Prostate gland (tissue), 2 donors: Measurements from ENCODE around the gene TRAF3IP3. TPM values are rescaled to one million over a fixed set of nuclear protein-coding genes. Genes with fewer than 3 reads are reported as not detected.

Experiments
- DNase-seq: peaks from one replicate; pipeline ENCODE4 v3.0.0-alpha.2; 2019; ENCODE audit warnings: low spot score
- H3K27ac ChIP-seq, 2 donors: fragments of 200-600 bp; sonication (generic); 2 replicates each; pipeline ENCODE4 v1.5.1; 2017 to 2019
- H3K27me3 ChIP-seq: fragments of 200-600 bp; sonication (generic); replicated peaks from 2 replicates; pipeline ENCODE4 v1.5.1; 2019; ENCODE audit not compliant: insufficient read depth
- H3K36me3 ChIP-seq, 2 donors: fragments of 200-600 bp; sonication (generic); 1 replicate in 1 of 2; 2 replicates in 1 of 2; pipeline versions ENCODE4 v1.5.1 to v1.8.1; 2017 to 2019
- H3K4me1 ChIP-seq: fragments of 200-600 bp; sonication (generic); replicated peaks from 2 replicates; pipeline ENCODE4 v1.5.1; 2019
- H3K4me3 ChIP-seq, 2 donors: fragments of 200-600 bp; sonication (generic); 2 replicates each; pipeline ENCODE4 v1.5.1; 2017 to 2019
- H3K9me3 ChIP-seq: fragments of 200-600 bp; sonication (generic); 2 replicates; pipeline ENCODE4 v1.5.1; 2017
- POLR2A ChIP-seq: fragments of 450-650 bp; IDR thresholded peaks from one replicate; pipeline ENCODE4 v1.6.1; 2016; ENCODE audit warnings: antibody characterized with exemption, mild to moderate bottlenecking
- POLR2AphosphoS5 ChIP-seq: sonication (generic); formaldehyde crosslinking; IDR thresholded peaks from one replicate; pipeline ENCODE4 v1.6.1; 2017; ENCODE audit warnings: antibody characterized with exemption
- WGBS: methylation state at CpG from one replicate; pipeline ENCODE4 v1.1.5; 2018; 5-methylcytosine and 5-hydroxymethylcytosine counted together
- intact Hi-C: fragments of 100-400 bp; cut with DNase I; formaldehyde crosslinking; loops from one replicate; pipeline ENCODE4 v1.14.2; 2022
- total RNA-seq, 2 donors: library from RNA; depleted of rRNA; stranded (reverse); fragments of >200 nt; gene quantifications; one replicate each; pipeline ENCODE4 v1.1.0, GENCODE V29; 2016
- TF ChIP-seq, protein P1 (sequence below), 4 experiments: fragments of 200-600 bp in 2 of 4; fragments of 450-650 bp in 2 of 4; sonication (generic) in 2 of 4; IDR thresholded peaks; 1 replicate in 3 of 4; 2 replicates in 1 of 4; pipeline ENCODE4 v1.5.1; 2016 to 2019; ENCODE audit warnings: antibody characterized with exemption in 4 of 4, mild to moderate bottlenecking in 2 of 4, moderate library complexity in 2 of 4

Gene TRAF3IP3
- total RNA-seq, 2 donors from 2014 or later = 0.73 to 1.6 TPM

DNA sequence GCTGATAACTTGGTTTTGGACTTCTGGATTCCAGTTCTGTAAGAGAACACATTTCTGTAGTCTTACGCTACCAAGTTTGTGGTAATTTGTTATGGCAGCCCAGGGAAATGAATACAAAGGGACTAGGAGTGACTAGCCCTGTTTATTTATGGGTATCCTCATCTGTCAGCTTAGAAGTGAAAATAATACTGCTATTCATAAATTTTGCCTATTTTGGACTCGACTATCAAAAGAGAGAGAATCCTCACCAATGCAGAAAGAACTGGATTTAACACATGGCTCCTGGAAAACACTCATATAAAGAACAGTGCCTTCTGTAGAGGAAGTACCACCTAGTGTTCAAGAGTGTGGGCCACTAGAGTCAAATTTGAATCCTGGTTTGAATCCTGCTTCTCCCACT lies 28.6 kb upstream of the TRAF3IP3 start:
- Histone ChIP-seq H3K27me3 (no peaks in the 10 kb centered on the region), H3K9me3 (no peaks in the 10 kb centered on the region), H3K4me3 (no peak overlapping the region), H3K27ac (no peak overlapping the region), H3K36me3 (no peaks in the 10 kb centered on the region), H3K4me1 (no peaks in the 10 kb centered on the region)
- no peak for DNase-seq
- TF ChIP-seq POLR2A (no peak), POLR2AphosphoS5 (no peak)
- TF ChIP-seq, protein P1, sequence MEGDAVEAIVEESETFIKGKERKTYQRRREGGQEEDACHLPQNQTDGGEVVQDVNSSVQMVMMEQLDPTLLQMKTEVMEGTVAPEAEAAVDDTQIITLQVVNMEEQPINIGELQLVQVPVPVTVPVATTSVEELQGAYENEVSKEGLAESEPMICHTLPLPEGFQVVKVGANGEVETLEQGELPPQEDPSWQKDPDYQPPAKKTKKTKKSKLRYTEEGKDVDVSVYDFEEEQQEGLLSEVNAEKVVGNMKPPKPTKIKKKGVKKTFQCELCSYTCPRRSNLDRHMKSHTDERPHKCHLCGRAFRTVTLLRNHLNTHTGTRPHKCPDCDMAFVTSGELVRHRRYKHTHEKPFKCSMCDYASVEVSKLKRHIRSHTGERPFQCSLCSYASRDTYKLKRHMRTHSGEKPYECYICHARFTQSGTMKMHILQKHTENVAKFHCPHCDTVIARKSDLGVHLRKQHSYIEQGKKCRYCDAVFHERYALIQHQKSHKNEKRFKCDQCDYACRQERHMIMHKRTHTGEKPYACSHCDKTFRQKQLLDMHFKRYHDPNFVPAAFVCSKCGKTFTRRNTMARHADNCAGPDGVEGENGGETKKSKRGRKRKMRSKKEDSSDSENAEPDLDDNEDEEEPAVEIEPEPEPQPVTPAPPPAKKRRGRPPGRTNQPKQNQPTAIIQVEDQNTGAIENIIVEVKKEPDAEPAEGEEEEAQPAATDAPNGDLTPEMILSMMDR (IDR thresholded peaks at IDR 0.05) = no peak
- WGBS = 79% methylated on average over 2 of the region's 2 CpGs
- intact Hi-C loops = no loop called here

DNA sequence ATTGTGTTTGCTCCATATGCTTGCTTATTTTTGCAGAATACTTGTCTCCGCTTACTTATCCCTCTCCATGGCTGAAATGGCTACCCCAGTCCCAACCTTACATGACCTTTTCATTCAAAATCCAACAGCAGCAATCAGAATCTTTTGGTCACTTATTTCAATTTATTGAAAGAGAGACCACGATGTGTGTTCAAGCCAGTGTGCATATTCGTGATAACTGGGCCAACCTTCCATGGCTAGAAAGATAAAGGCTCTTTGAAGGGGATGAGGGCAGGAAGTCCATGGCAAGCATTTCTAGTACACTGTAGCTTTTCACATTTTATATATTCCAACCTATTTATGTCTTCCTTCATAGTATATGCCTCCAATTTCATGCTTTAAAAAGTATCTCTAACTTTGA lies 28.1 kb upstream of the TRAF3IP3 start:
- 90% methylated on average over 3 of the region's 3 CpGs for WGBS
- H3K4me1 ChIP-seq = no peaks in the 10 kb centered on the region
- intact Hi-C loops = no loop called here

DNA sequence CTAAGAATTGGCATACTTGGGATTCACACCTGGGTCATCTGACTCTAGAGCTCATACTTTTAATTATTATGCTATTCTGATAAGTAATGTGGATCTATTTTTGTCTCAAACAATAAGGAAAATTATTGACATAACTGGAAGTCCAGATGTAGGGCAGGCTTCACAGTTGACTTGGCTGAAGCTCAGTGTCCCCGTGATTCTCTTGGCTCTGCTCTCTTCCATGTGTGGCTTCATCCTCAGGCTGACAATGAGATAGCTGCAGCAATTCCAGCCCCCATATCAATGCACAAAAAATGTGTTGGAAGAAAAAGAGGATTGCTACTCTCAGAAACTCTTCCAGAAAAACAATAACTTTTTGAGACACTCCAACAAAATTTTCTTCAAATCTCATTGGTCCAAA lies 27.4 kb upstream of the TRAF3IP3 start:
- Histone ChIP-seq H3K27ac (no peak overlapping the region), H3K27me3 (no peaks in the 10 kb centered on the region), H3K36me3 (no peaks in the 10 kb centered on the region), H3K9me3 (no peaks in the 10 kb centered on the region), H3K4me1 (no peaks in the 10 kb centered on the region), H3K4me3 (no peak overlapping the region)
- 48% methylated on average over 1 of the region's 1 CpG for WGBS
- no peak for DNase-seq
- intact Hi-C loops = no loop called here
- TF ChIP-seq POLR2A (no peak), POLR2AphosphoS5 (no peak)
- TF ChIP-seq, protein P1 (IDR thresholded peaks at IDR 0.05) = no peak

More for the DNA sequence above, 28.1 kb upstream of the TRAF3IP3 start:
- no peak overlapping the region for H3K27ac ChIP-seq
- H3K9me3 ChIP-seq = no peaks in the 10 kb centered on the region
- no peaks in the 10 kb centered on the region for H3K36me3 ChIP-seq
- TF ChIP-seq POLR2AphosphoS5 (no peak), POLR2A (no peak)
- TF ChIP-seq, protein P1 (IDR thresholded peaks at IDR 0.05) = no peak
- H3K27me3 ChIP-seq = no peaks in the 10 kb centered on the region
- no peak overlapping the region for H3K4me3 ChIP-seq
- DNase-seq = no peak

DNA sequence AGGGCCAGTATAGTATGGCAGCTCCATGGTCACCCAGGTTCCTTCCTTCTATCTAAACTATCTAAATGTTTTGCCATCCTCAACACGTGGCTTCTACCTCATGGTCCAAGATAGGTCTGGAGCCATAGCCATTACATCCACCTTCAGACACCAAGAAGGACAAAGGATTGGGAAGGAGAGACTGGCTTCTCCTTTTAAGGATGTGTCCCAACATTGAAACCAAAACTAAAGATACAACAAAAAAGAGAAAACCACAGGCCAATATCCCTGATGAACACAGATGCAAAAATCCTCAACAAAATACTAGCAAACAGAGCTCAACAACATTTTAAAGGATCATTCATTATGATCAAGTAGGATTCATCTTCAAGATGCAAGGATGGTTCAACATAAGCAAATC lies 26.4 kb upstream of the TRAF3IP3 start:
- no peak for DNase-seq
- H3K4me1 ChIP-seq = no peaks in the 10 kb centered on the region
- no peak overlapping the region for H3K27ac ChIP-seq
- 67% methylated on average over 1 of the region's 1 CpG for WGBS
- TF ChIP-seq POLR2AphosphoS5 (no peak), POLR2A (no peak)
- TF ChIP-seq, protein P1 (IDR thresholded peaks at IDR 0.05) = no peak
- no peak overlapping the region for H3K4me3 ChIP-seq
- H3K9me3 ChIP-seq = no peaks in the 10 kb centered on the region
- H3K36me3 ChIP-seq = no peaks in the 10 kb centered on the region
- intact Hi-C loops = no loop called here
- no peaks in the 10 kb centered on the region for H3K27me3 ChIP-seq

DNA sequence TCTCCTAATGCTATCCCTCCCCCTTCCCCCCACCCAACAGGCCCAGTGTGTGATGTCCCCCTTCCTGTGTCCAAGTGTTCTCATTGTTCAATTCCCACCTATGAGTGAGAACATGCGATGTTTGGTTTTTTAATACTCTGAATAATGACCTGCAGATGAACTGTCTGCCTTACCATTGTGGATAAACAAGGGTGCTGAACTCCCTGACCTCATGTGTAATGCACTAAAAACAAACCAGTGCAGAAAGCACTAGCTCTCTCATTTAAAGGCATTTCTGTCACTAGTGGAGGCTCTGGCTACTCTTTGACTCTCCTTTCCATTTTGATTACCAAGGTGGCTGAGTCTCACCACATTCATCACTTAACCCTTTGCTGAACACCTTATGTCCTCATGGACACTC lies 23.1 kb upstream of the TRAF3IP3 start:
- H3K4me1 ChIP-seq = no peaks in the 10 kb centered on the region
- H3K36me3 ChIP-seq = no peaks in the 10 kb centered on the region
- no peaks in the 10 kb centered on the region for H3K27me3 ChIP-seq
- DNase-seq = no peak
- TF ChIP-seq, protein P1 (IDR thresholded peaks at IDR 0.05) = no peak
- TF ChIP-seq POLR2A (no peak), POLR2AphosphoS5 (no peak)
- H3K9me3 ChIP-seq = no peaks in the 10 kb centered on the region
- no peak overlapping the region for H3K27ac ChIP-seq
- H3K4me3 ChIP-seq = no peak overlapping the region
- intact Hi-C loops = no loop called here
- WGBS = 80% methylated on average over 1 of the region's 1 CpG
